H9 (cell line): ENCODE results near the gene PRR30. TPM values are rescaled to one million over a fixed set of nuclear protein-coding genes. Genes with fewer than 3 reads are reported as not detected.

ENCODE experiments used
- DNase-seq: peaks from one replicate; pipeline ENCODE4 v3.0.0-alpha.2; 2017
- H2AFZ ChIP-seq: one replicate; pipeline ENCODE4 v1.6.1; 2013; ENCODE audit warnings: mild to moderate bottlenecking, low read length, control low read depth, moderate library complexity
- H2AK5ac ChIP-seq: 2 replicates; pipeline ENCODE4 v1.6.1; 2013; ENCODE audit warnings: low read length, control low read depth, mixed read lengths; ENCODE audit not compliant: insufficient read length
- H2BK120ac ChIP-seq: one replicate; pipeline ENCODE4 v1.6.1; 2013; ENCODE audit warnings: low read depth, mild to moderate bottlenecking, low read length, control low read depth, inconsistent platforms; ENCODE audit not compliant: poor library complexity, severe bottlenecking
- H2BK12ac ChIP-seq: 2 replicates; pipeline ENCODE4 v1.6.1; 2013; ENCODE audit warnings: low read length, control low read depth, mixed read lengths, low read depth; ENCODE audit not compliant: insufficient read length
- H2BK15ac ChIP-seq: 2 replicates; pipeline ENCODE4 v1.6.1; 2013; ENCODE audit warnings: low read depth, low read length, control low read depth
- H2BK20ac ChIP-seq: one replicate; pipeline ENCODE4 v1.6.1; 2013; ENCODE audit warnings: low read depth, mild to moderate bottlenecking, low read length, control low read depth, inconsistent platforms; ENCODE audit not compliant: poor library complexity, severe bottlenecking
- H2BK5ac ChIP-seq: 2 replicates; pipeline ENCODE4 v1.6.1; 2013; ENCODE audit warnings: low read length, control low read depth, mixed read lengths; ENCODE audit not compliant: insufficient read length
- H3K14ac ChIP-seq: 2 replicates; pipeline ENCODE4 v1.6.1; 2013; ENCODE audit warnings: low read length, control low read depth; ENCODE audit not compliant: insufficient read depth
- H3K18ac ChIP-seq: 2 replicates; pipeline ENCODE4 v1.6.1; 2013; ENCODE audit warnings: low read depth, mild to moderate bottlenecking, mixed read lengths, low read length, control low read depth; ENCODE audit not compliant: insufficient read length
- H3K23ac ChIP-seq: 2 replicates; pipeline ENCODE4 v1.6.1; 2013; ENCODE audit warnings: low read length, control low read depth, mixed read lengths, low read depth; ENCODE audit not compliant: insufficient read length
- H3K23me2 ChIP-seq: 2 replicates; pipeline ENCODE4 v1.6.1; 2013; ENCODE audit warnings: low read depth, mild to moderate bottlenecking, mixed read lengths, low read length, control low read depth; ENCODE audit not compliant: insufficient read length, poor library complexity, severe bottlenecking
- H3K27ac ChIP-seq: 2 replicates; pipeline ENCODE4 v1.5.1; 2013; ENCODE audit warnings: low read length, control low read depth, mixed read lengths, low read depth; ENCODE audit not compliant: insufficient read length
- H3K27me3 ChIP-seq: 2 replicates; pipeline ENCODE4 v1.6.1; 2013; ENCODE audit warnings: low read length, control low read depth, inconsistent platforms; ENCODE audit not compliant: insufficient read depth
- H3K4ac ChIP-seq: 2 replicates; pipeline ENCODE4 v1.6.1; 2013; ENCODE audit warnings: low read depth, mild to moderate bottlenecking, control low read depth, inconsistent platforms, low read length, moderate library complexity
- H3K4me1 ChIP-seq: 2 replicates; pipeline ENCODE4 v1.6.1; 2013; ENCODE audit warnings: low read length, control low read depth, inconsistent platforms; ENCODE audit not compliant: insufficient read depth
- H3K4me2 ChIP-seq: 2 replicates; pipeline ENCODE4 v1.6.1; 2013; ENCODE audit warnings: low read length, control low read depth, mixed read lengths; ENCODE audit not compliant: insufficient read length, insufficient read depth
- H3K56ac ChIP-seq: 2 replicates; pipeline ENCODE4 v1.6.1; 2013; ENCODE audit warnings: low read depth, mild to moderate bottlenecking, mixed read lengths, low read length, control low read depth; ENCODE audit not compliant: insufficient read length
- H3K79me1 ChIP-seq: 2 replicates; pipeline ENCODE4 v1.6.1; 2013; ENCODE audit warnings: low read depth, mild to moderate bottlenecking, moderate library complexity, low read length, control low read depth, inconsistent platforms; ENCODE audit not compliant: insufficient read depth, poor library complexity, severe bottlenecking
- H3K79me2 ChIP-seq: 2 replicates; pipeline ENCODE4 v1.6.1; 2013; ENCODE audit warnings: low read length, control low read depth, inconsistent platforms; ENCODE audit not compliant: insufficient read depth
- H3K9ac ChIP-seq: 2 replicates; pipeline ENCODE4 v1.6.1; 2013; ENCODE audit warnings: low read length, control low read depth, mixed read lengths; ENCODE audit not compliant: insufficient read length; ENCODE audit errors: extremely low read depth
- H3K9me3 ChIP-seq: one replicate; pipeline ENCODE4 v1.6.1; 2013; ENCODE audit warnings: low read depth, low read length, inconsistent platforms; ENCODE audit not compliant: control insufficient read depth
- H3T11ph ChIP-seq: one replicate; pipeline ENCODE4 v1.6.1; 2013; ENCODE audit warnings: mild to moderate bottlenecking, low read length, control low read depth, inconsistent platforms
- H4K20me1 ChIP-seq: one replicate; pipeline ENCODE4 v1.6.1; 2013; ENCODE audit not compliant: control insufficient read depth, insufficient read length, insufficient read depth
- H4K5ac ChIP-seq: 2 replicates; pipeline ENCODE4 v1.6.1; 2013; ENCODE audit warnings: low read depth, mild to moderate bottlenecking, mixed read lengths, low read length, control low read depth; ENCODE audit not compliant: insufficient read length
- H4K8ac ChIP-seq: replicated peaks from 2 replicates; pipeline ENCODE4 v1.6.1; 2013; ENCODE audit warnings: low read length, control low read depth, mixed read lengths, low read depth; ENCODE audit not compliant: insufficient read length
- H4K91ac ChIP-seq: 2 replicates; pipeline ENCODE4 v1.6.1; 2013; ENCODE audit warnings: low read depth, mild to moderate bottlenecking, moderate library complexity, mixed read lengths, low read length, control low read depth; ENCODE audit not compliant: insufficient read length
- H3K27ac Mint-ChIP-seq, 3 experiments: 2 replicates in 2 of 3; 3 replicates in 1 of 3; pipeline ENCODE4 v1.8.0; 2020 to 2021; ENCODE audit warnings: mixed read lengths in 3 of 3, mild to moderate bottlenecking in 1 of 3, moderate library complexity in 1 of 3
- H3K27me3 Mint-ChIP-seq: 2 replicates; pipeline ENCODE4 v1.8.0; 2021; ENCODE audit warnings: low read depth, mild to moderate bottlenecking, moderate library complexity, mixed read lengths
- H3K36me3 Mint-ChIP-seq, 3 experiments: 2 replicates in 2 of 3; 3 replicates in 1 of 3; pipeline ENCODE4 v1.8.0; 2020 to 2021; ENCODE audit warnings: low read depth in 3 of 3, mixed read lengths in 3 of 3; ENCODE audit not compliant: insufficient read depth in 1 of 3
- H3K4me1 Mint-ChIP-seq, 2 experiments: 2 replicates each; pipeline ENCODE4 v1.8.0; 2020; ENCODE audit warnings: mixed read lengths in 2 of 2
- H3K4me3 Mint-ChIP-seq, 2 experiments: 2 replicates in 1 of 2; 3 replicates in 1 of 2; pipeline ENCODE4 v1.8.0; 2020 to 2021; ENCODE audit warnings: mild to moderate bottlenecking in 2 of 2, mixed read lengths in 2 of 2, moderate library complexity in 1 of 2
- H3K9me3 Mint-ChIP-seq, 2 experiments: 2 replicates in 1 of 2; 3 replicates in 1 of 2; pipeline ENCODE4 v1.8.0; 2020; ENCODE audit warnings: mild to moderate bottlenecking in 2 of 2, mixed read lengths in 2 of 2, moderate library complexity in 1 of 2
- WGBS: extraction: QIAGEN DNeasy Blood & Tissue Kit; methylation state at CpG from one replicate; pipeline ENCODE4 v1.1.7; 2013; ENCODE audit warnings: missing lambda C conversion rate, low lambda C conversion rate, mixed read lengths; ENCODE audit not compliant: insufficient read length; ENCODE audit errors: extremely low coverage; 5-methylcytosine and 5-hydroxymethylcytosine counted together
- total RNA-seq: library from RNA; stranded (reverse); gene quantifications from 2 replicates; pipeline ENCODE4 v1.2.1, GENCODE V29; 2021
- TF ChIP-seq, protein P1 (sequence below): fragments of 200-600 bp; sonication (generic); conservative IDR thresholded peaks from 3 replicates; pipeline ENCODE4 v1.8.0; 2021; ENCODE audit warnings: antibody characterized with exemption, mild to moderate bottlenecking

The PRR30 gene
- total RNA-seq, 1 experiment from 2014 or later, result not detected

DNA sequence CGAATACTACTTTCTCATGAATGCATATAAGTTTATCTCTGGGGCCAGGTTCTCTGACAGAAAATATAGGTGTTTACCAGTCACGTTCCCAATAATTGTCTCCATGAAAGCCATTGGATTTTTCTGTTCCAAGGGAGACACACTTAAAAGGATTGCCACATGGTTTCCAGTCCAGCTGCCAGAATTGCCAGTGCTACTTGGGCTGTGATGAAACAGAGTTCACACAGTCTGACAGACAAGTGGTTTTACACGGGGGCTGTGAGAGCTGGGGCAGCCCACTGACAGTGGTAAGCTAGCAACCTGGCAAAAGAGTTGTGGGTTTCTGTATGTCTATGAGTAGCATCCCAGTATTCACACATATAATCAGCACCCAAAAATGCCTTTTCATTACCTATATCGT lies 44.9 kb upstream of the PRR30 start:
- no peak overlapping the region for H3K27ac Mint-ChIP-seq
- no CpG with 5 or more reads among the region's 4 CpGs for WGBS
- Histone ChIP-seq H4K8ac (no peak overlapping the region), H2AFZ (no peak overlapping the region), H3T11ph (no peak overlapping the region), H3K4ac (no peak overlapping the region), H3K9ac (no peak overlapping the region), H3K79me1 (no peaks in the 10 kb centered on the region), H2BK20ac (no peak overlapping the region), H3K4me1 (no peaks in the 10 kb centered on the region), H4K20me1 (no peaks in the 10 kb centered on the region), H2BK12ac (no peak overlapping the region), H3K23ac (no peak overlapping the region), H3K27ac (no peak overlapping the region), H3K4me2 (no peak overlapping the region), H3K18ac (no peak overlapping the region), H4K5ac (no peak overlapping the region), H4K91ac (no peak overlapping the region), H3K27me3 (no peaks in the 10 kb centered on the region), H3K23me2 (no peaks in the 10 kb centered on the region), H2BK5ac (no peak overlapping the region), H3K79me2 (no peaks in the 10 kb centered on the region), H2AK5ac (no peak overlapping the region), H3K9me3 (no peaks in the 10 kb centered on the region), H3K56ac (no peak overlapping the region), H2BK120ac (no peak overlapping the region), H3K14ac (no peak overlapping the region), H2BK15ac (no peak overlapping the region)
- no peaks in the 10 kb centered on the region for H3K9me3 Mint-ChIP-seq
- TF ChIP-seq, protein P1, sequence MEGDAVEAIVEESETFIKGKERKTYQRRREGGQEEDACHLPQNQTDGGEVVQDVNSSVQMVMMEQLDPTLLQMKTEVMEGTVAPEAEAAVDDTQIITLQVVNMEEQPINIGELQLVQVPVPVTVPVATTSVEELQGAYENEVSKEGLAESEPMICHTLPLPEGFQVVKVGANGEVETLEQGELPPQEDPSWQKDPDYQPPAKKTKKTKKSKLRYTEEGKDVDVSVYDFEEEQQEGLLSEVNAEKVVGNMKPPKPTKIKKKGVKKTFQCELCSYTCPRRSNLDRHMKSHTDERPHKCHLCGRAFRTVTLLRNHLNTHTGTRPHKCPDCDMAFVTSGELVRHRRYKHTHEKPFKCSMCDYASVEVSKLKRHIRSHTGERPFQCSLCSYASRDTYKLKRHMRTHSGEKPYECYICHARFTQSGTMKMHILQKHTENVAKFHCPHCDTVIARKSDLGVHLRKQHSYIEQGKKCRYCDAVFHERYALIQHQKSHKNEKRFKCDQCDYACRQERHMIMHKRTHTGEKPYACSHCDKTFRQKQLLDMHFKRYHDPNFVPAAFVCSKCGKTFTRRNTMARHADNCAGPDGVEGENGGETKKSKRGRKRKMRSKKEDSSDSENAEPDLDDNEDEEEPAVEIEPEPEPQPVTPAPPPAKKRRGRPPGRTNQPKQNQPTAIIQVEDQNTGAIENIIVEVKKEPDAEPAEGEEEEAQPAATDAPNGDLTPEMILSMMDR, result no peak
- no peak for DNase-seq
- H3K4me3 Mint-ChIP-seq, result no peak overlapping the region
- no peaks in the 10 kb centered on the region for H3K36me3 Mint-ChIP-seq
- peaks cover 11% of the 10 kb centered on the region for H3K27me3 Mint-ChIP-seq
- H3K4me1 Mint-ChIP-seq, result no peaks in the 10 kb centered on the region
